Measurements from ENCODE around the gene GADL1.

- TF ChIP-seq CTCF (IDR thresholded peaks at IDR 0.05; ENCODE audit: insufficient read depth, low read length, poor library complexity, severe bottlenecking) (no peak), EZH2phosphoT487 (conservative IDR thresholded peaks at IDR 0.05; ENCODE audit: low read length) (no peak)
Observed at GRCh38 chr3:30843877-30844276, 50.6 kb downstream of the GADL1 start.
